HL-60 (cell line): Measurements from ENCODE around the gene SAMD14.

ENCODE experiments used
- DNase-seq, 2 experiments: peaks; one replicate each; pipeline ENCODE4 v3.0.0-alpha.2; 2010 to 2020; ENCODE audit warnings: low read depth in 1 of 2, low spot score in 1 of 2
- H3K27ac ChIP-seq: fragments of 250-450 bp; sonication (Bioruptor Pico); replicated peaks from 2 replicates; pipeline ENCODE4 v1.5.1; 2020; ENCODE audit warnings: mild to moderate bottlenecking, moderate library complexity
- H3K27me3 ChIP-seq: fragments of 250-450 bp; sonication (Bioruptor Pico); 2 replicates; pipeline ENCODE4 v1.5.1; 2021; ENCODE audit warnings: mild to moderate bottlenecking, moderate library complexity; ENCODE audit not compliant: insufficient read depth, poor library complexity, severe bottlenecking
- H3K4me3 ChIP-seq: replicated peaks from 2 replicates; pipeline ENCODE4 v1.5.1; 2011; ENCODE audit warnings: mild to moderate bottlenecking, control low read depth, low read length; ENCODE audit not compliant: insufficient read depth
- CTCF ChIP-seq: IDR thresholded peaks from one replicate; pipeline ENCODE4 v1.5.1; 2011; ENCODE audit warnings: low read length, control low read depth, inconsistent platforms; ENCODE audit not compliant: insufficient read depth
- GABPA ChIP-seq: IDR thresholded peaks from 2 replicates; pipeline ENCODE4 v1.6.1; 2012; ENCODE audit warnings: low read depth
- POLR2AphosphoS5 ChIP-seq: IDR thresholded peaks from 2 replicates; pipeline ENCODE4 v1.6.1; 2012; ENCODE audit warnings: low read depth
- REST ChIP-seq: IDR thresholded peaks from 2 replicates; pipeline ENCODE4 v1.6.1; 2012; ENCODE audit warnings: low read depth; ENCODE audit not compliant: insufficient replicate concordance
- SPI1 ChIP-seq: IDR thresholded peaks from 2 replicates; pipeline ENCODE4 v1.6.1; 2012; ENCODE audit warnings: low read depth, mild to moderate bottlenecking, borderline replicate concordance

The SAMD14 gene

GRCh38 chr17:50102164-50102991 lies 27.6 kb downstream of the SAMD14 start:
- DNase-seq: no peak
- no peak for TF ChIP-seq CTCF
- TF ChIP-seq SPI1: no peak
- no peak for TF ChIP-seq GABPA
- TF ChIP-seq POLR2AphosphoS5: no peak
- no peak for TF ChIP-seq REST
- H3K27ac ChIP-seq: no peak overlapping the region
- no peaks in the 10 kb centered on the region for H3K27me3 ChIP-seq
- no peak overlapping the region for H3K4me3 ChIP-seq

- no peak overlapping the region for H3K27ac ChIP-seq
- TF ChIP-seq CTCF (no peak), SPI1 (no peak), REST (no peak), POLR2AphosphoS5 (no peak), GABPA (no peak)
- peaks cover under 1% of the 10 kb centered on the region for H3K27me3 ChIP-seq
- no peak for DNase-seq
- no peak overlapping the region for H3K4me3 ChIP-seq
Observed at GRCh38 chr17:50101346-50102163, 28.4 kb downstream of the SAMD14 start.

GRCh38 chr17:50100921-50101345 lies 29.0 kb downstream of the SAMD14 start:
- no peak for DNase-seq
- no peak overlapping the region for H3K4me3 ChIP-seq
- no peak overlapping the region for H3K27ac ChIP-seq
- peaks cover 7% of the 10 kb centered on the region for H3K27me3 ChIP-seq
- TF ChIP-seq REST (no peak), POLR2AphosphoS5 (no peak), GABPA (no peak), CTCF (no peak), SPI1 (no peak)
